Smooth muscle cell (in vitro differentiated cells): ENCODE results near the gene SEC62. TPM values are rescaled to one million over a fixed set of nuclear protein-coding genes. Genes with fewer than 3 reads are reported as not detected.

Experiments used
- DNase-seq: peaks from one replicate; lab custom pipeline; 2025; ENCODE audit not compliant: unreplicated experiment; lab: John Stamatoyannopoulos, UW
- H2AFZ ChIP-seq: fragments of 200-600 bp; sonication (generic); 2 replicates; pipeline ENCODE4 v1.6.0; 2016; ENCODE audit warnings: antibody characterized with exemption, low read depth, mild to moderate bottlenecking
- H3F3A ChIP-seq: fragments of 200-600 bp; sonication (generic); 2 replicates; pipeline ENCODE4 v1.6.0; 2017; ENCODE audit warnings: antibody characterized with exemption, low read depth
- H3K27ac ChIP-seq: fragments of 200-600 bp; sonication (generic); 2 replicates; pipeline ENCODE4 v1.5.1; 2016; ENCODE audit warnings: low read depth, mild to moderate bottlenecking
- H3K27me3 ChIP-seq: fragments of 200-600 bp; sonication (generic); 2 replicates; pipeline ENCODE4 v1.6.1; 2016; ENCODE audit warnings: low read depth, mild to moderate bottlenecking
- H3K36me3 ChIP-seq: fragments of 200-600 bp; sonication (generic); 2 replicates; pipeline ENCODE4 v1.5.1; 2016; ENCODE audit warnings: low read depth
- H3K4me1 ChIP-seq: fragments of 200-600 bp; sonication (generic); 2 replicates; pipeline ENCODE4 v1.5.1; 2016; ENCODE audit warnings: low read depth
- H3K4me2 ChIP-seq: fragments of 200-600 bp; sonication (generic); 2 replicates; pipeline ENCODE4 v1.6.0; 2016; ENCODE audit warnings: mild to moderate bottlenecking
- H3K4me3 ChIP-seq: fragments of 200-600 bp; sonication (generic); 2 replicates; pipeline ENCODE4 v1.5.1; 2016; ENCODE audit warnings: mild to moderate bottlenecking
- H3K79me2 ChIP-seq: fragments of 200-600 bp; sonication (generic); 2 replicates; pipeline ENCODE4 v1.6.0; 2016; ENCODE audit warnings: low read depth, mild to moderate bottlenecking
- H3K9ac ChIP-seq: fragments of 200-600 bp; sonication (generic); 2 replicates; pipeline ENCODE4 v1.6.0; 2016; ENCODE audit warnings: low read depth
- H3K9me3 ChIP-seq: fragments of 200-600 bp; sonication (generic); replicated peaks from 2 replicates; pipeline ENCODE4 v1.5.1; 2016; ENCODE audit warnings: low read depth
- H4K20me1 ChIP-seq: fragments of 200-600 bp; sonication (generic); 2 replicates; pipeline ENCODE4 v1.6.0; 2016; ENCODE audit warnings: low read depth
- CTCF ChIP-seq: fragments of 200-600 bp; sonication (generic); IDR thresholded peaks from 2 replicates; pipeline ENCODE4 v1.5.1; 2017; ENCODE audit warnings: borderline replicate concordance, mild to moderate bottlenecking, antibody characterized with exemption; ENCODE audit not compliant: insufficient read depth, poor library complexity, severe bottlenecking
- WGBS: methylation state at CpG from one replicate; pipeline ENCODE4 v1.1.7; 2016; ENCODE audit warnings: low lambda C conversion rate; 5-methylcytosine and 5-hydroxymethylcytosine counted together
- polyA plus RNA-seq: library from polyadenylated mRNA; unstranded; fragments of >200 nt; fragmentation: Nextera tagmentation; extraction: Ambion mirVana; gene quantifications from 2 replicates; pipeline ENCODE4 v1.2.1, GENCODE V29; 2016
- total RNA-seq: library from RNA; depleted of rRNA; stranded (reverse); fragments of >200 nt; gene quantifications from 2 replicates; pipeline ENCODE4 v1.2.3, GENCODE V29; 2014

The SEC62 gene
- total and polyA plus RNA-seq, 2 experiments from 2014 or later = 41.0 to 125 TPM

- Histone ChIP-seq H3K9me3 (no peaks in the 10 kb centered on the region), H2AFZ (no peak overlapping the region), H3K27me3 (no peaks in the 10 kb centered on the region), H3K36me3 (no peaks in the 10 kb centered on the region), H3K4me1 (peaks cover 23% of the 10 kb centered on the region), H4K20me1 (peaks cover 73% of the 10 kb centered on the region), H3K4me2 (peak overlapping the region; percentile 92), H3K9ac (peak overlapping the region; percentile 99), H3K79me2 (peaks cover 75% of the 10 kb centered on the region), H3F3A (no peaks in the 10 kb centered on the region), H3K4me3 (peak overlapping the region; percentile 10), H3K27ac (no peak overlapping the region)
- DNase-seq = no peak
- 40% methylated on average over 5 of the region's 5 CpGs for WGBS
- TF ChIP-seq CTCF = no peak
Measured at GRCh38 chr3:169969174-169970095, 2.8 kb downstream of the SEC62 start.

- H3K36me3 ChIP-seq = no peaks in the 10 kb centered on the region
- H4K20me1 ChIP-seq = peaks cover 88% of the 10 kb centered on the region
- H3K27me3 ChIP-seq = no peaks in the 10 kb centered on the region
- H3K27ac ChIP-seq = no peak overlapping the region
- no peak for TF ChIP-seq CTCF
- H3F3A ChIP-seq = no peaks in the 10 kb centered on the region
- H3K4me3 ChIP-seq = no peak overlapping the region
- peaks cover 23% of the 10 kb centered on the region for H3K4me1 ChIP-seq
- peaks cover 86% of the 10 kb centered on the region for H3K79me2 ChIP-seq
- H3K9ac ChIP-seq = no peak overlapping the region
- DNase-seq = no peak
- no peak overlapping the region for H2AFZ ChIP-seq
- 47% methylated on average over 1 of the region's 1 CpG for WGBS
- no peaks in the 10 kb centered on the region for H3K9me3 ChIP-seq
- H3K4me2 ChIP-seq = no peak overlapping the region
Measured at GRCh38 chr3:169970847-169971246, 4.2 kb downstream of the SEC62 start.

- Histone ChIP-seq H3K9ac (no peak overlapping the region), H3K27ac (no peak overlapping the region), H3K4me3 (no peak overlapping the region), H3K9me3 (no peaks in the 10 kb centered on the region), H3K4me2 (no peak overlapping the region), H3K36me3 (no peaks in the 10 kb centered on the region), H3K27me3 (no peaks in the 10 kb centered on the region), H3F3A (no peaks in the 10 kb centered on the region), H2AFZ (no peak overlapping the region), H3K79me2 (peaks cover 86% of the 10 kb centered on the region), H4K20me1 (peaks cover 94% of the 10 kb centered on the region), H3K4me1 (peaks cover 23% of the 10 kb centered on the region)
- 88% methylated on average over 2 of the region's 2 CpGs for WGBS
- DNase-seq = no peak
- no peak for TF ChIP-seq CTCF
Measured at GRCh38 chr3:169971522-169971921, 4.9 kb downstream of the SEC62 start.

GRCh38 chr3:169980055-169980454, 13.4 kb downstream of the SEC62 start:
- Histone ChIP-seq H3K36me3 (peaks cover 39% of the 10 kb centered on the region), H3K4me1 (no peaks in the 10 kb centered on the region), H3K4me3 (no peak overlapping the region), H3K79me2 (peaks cover 16% of the 10 kb centered on the region), H3F3A (no peaks in the 10 kb centered on the region), H3K27me3 (no peaks in the 10 kb centered on the region), H3K9ac (no peak overlapping the region), H2AFZ (no peak overlapping the region), H4K20me1 (peaks cover 46% of the 10 kb centered on the region), H3K4me2 (no peak overlapping the region), H3K27ac (peak overlapping the region; percentile 15), H3K9me3 (no peaks in the 10 kb centered on the region)
- no peak for TF ChIP-seq CTCF
- 38% methylated on average over 2 of the region's 2 CpGs for WGBS
- no peak for DNase-seq
